Endodermal cell (in vitro differentiated cells): ENCODE data around the gene MRPL41. TPM values are rescaled to one million over a fixed set of nuclear protein-coding genes. Genes with fewer than 3 reads are reported as not detected.
"Not testable (repeated sequence)": the region's sequence is repeated elsewhere in the genome, so short reads cannot be mapped to it uniquely, and the experiment has no call there.

Experiments
- DNase-seq: peaks from one replicate; pipeline ENCODE4 v3.0.0-alpha.2; 2017
- H3K27ac ChIP-seq: 2 replicates; pipeline ENCODE4 v1.5.1; 2013; ENCODE audit warnings: mild to moderate bottlenecking, low read depth, low read length, moderate library complexity
- H3K27me3 ChIP-seq: 2 replicates; pipeline ENCODE4 v1.6.1; 2013; ENCODE audit warnings: mild to moderate bottlenecking, low read length, moderate library complexity; ENCODE audit not compliant: insufficient read depth, control insufficient read depth, poor library complexity, severe bottlenecking
- H3K36me3 ChIP-seq: 2 replicates; pipeline ENCODE4 v1.7.0; 2013; ENCODE audit warnings: mild to moderate bottlenecking, low read length, moderate library complexity; ENCODE audit not compliant: control insufficient read depth, insufficient read depth
- H3K4me1 ChIP-seq: one replicate; pipeline ENCODE4 v1.7.0; 2013; ENCODE audit warnings: low read length; ENCODE audit not compliant: control insufficient read depth, insufficient read depth
- H3K4me3 ChIP-seq: 2 replicates; pipeline ENCODE4 v1.5.1; 2013; ENCODE audit warnings: mild to moderate bottlenecking, low read length, moderate library complexity
- H3K9ac ChIP-seq: 2 replicates; pipeline ENCODE4 v1.6.1; 2013; ENCODE audit warnings: mild to moderate bottlenecking, low read length, moderate library complexity; ENCODE audit not compliant: poor library complexity, severe bottlenecking; ENCODE audit errors: extremely low read depth
- H3K9me3 ChIP-seq: 2 replicates; pipeline ENCODE4 v1.6.1; 2013; ENCODE audit warnings: mild to moderate bottlenecking, low read length, moderate library complexity; ENCODE audit not compliant: control insufficient read depth
- H3K27ac Mint-ChIP-seq: 2 replicates; pipeline ENCODE4 v1.8.0; 2020; ENCODE audit warnings: mixed read lengths
- H3K27me3 Mint-ChIP-seq: 2 replicates; pipeline ENCODE4 v1.8.0; 2021; ENCODE audit warnings: mild to moderate bottlenecking, mixed read lengths; ENCODE audit not compliant: insufficient read depth
- H3K36me3 Mint-ChIP-seq: 2 replicates; pipeline ENCODE4 v1.8.0; 2020; ENCODE audit warnings: low read depth, mixed read lengths
- H3K4me1 Mint-ChIP-seq: 2 replicates; pipeline ENCODE4 v1.8.0; 2020; ENCODE audit warnings: mixed read lengths
- H3K4me3 Mint-ChIP-seq: 2 replicates; pipeline ENCODE4 v1.8.0; 2020; ENCODE audit warnings: mild to moderate bottlenecking, moderate library complexity, mixed read lengths
- H3K9me3 Mint-ChIP-seq: 2 replicates; pipeline ENCODE4 v1.8.0; 2020; ENCODE audit warnings: mild to moderate bottlenecking, mixed read lengths
- WGBS, 2 experiments: methylation state at CpG; one replicate each; pipeline versions ENCODE4 v1.1.5 to v1.1.7; 2013; ENCODE audit warnings: missing lambda C conversion rate in 2 of 2, mixed read lengths in 1 of 2; ENCODE audit not compliant: insufficient coverage in 1 of 2, insufficient read length in 1 of 2; 5-methylcytosine and 5-hydroxymethylcytosine counted together
- total RNA-seq, 2 donors: library from RNA; stranded (reverse); fragmentation: NEBNext Ultra II Directional in 1 of 2; extraction: Animal tissue kit (Norgen Biotek cat#: 25700) in 1 of 2; gene quantifications; 2 replicates in 1 of 2; 3 replicates in 1 of 2; pipeline ENCODE4 v1.2.1, GENCODE V29; 2021
- TF ChIP-seq, protein P1 (sequence below): fragments of 200-600 bp; sonication (generic); conservative IDR thresholded peaks from 2 replicates; pipeline ENCODE4 v1.5.0; 2021; ENCODE audit warnings: antibody characterized with exemption, mild to moderate bottlenecking

The MRPL41 gene
- total RNA-seq, 2 donors from 2014 or later = 43.7 to 49.6 TPM

DNA sequence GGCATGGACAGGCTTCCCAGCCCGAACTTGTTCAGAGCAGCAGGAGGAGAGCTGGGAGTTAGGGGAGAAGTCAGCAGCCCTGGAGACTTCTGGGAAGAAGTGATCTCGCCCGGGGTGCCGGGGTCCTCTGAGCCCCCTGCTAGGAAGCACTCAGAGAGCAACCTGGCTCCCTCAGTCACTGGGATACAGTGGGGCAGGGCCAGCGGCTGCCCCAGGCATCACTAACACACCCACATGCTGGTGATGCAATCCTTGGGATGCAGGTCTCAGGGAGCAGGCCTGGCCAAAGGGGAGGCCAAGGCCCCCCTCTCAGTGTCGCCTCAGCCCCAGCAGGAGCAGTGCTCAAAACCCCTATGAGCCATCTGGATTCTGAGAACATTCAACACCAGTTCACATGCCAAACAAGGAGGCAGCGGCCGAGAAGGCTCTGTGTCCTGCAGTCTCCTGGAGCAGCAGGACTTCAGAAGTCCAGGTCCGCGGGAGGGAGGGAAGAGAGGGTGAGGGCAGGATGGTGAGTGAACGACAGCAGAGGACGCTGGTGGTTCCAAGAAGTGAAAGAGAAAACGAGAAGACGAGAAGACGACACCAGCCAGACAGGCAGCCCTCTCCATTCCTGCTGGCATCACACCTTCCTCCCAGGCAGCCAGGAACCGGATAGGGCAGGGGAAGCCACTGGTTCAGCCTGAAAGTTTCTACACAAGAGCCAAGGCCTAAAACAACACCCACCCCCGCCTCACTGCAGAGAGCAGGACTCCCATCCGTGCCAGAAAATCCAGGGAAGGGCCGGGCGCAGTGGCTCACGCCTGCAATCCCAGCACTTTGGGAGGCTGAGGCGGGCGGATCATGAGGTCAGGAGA lies 3.8 kb upstream of the MRPL41 start:
- DNase-seq = no peak
- H3K9me3 ChIP-seq = no peaks in the 10 kb centered on the region
- no peaks in the 10 kb centered on the region for H3K27me3 ChIP-seq
- no peak overlapping the region for H3K4me3 ChIP-seq
- H3K27me3 Mint-ChIP-seq = no peaks in the 10 kb centered on the region
- no peak overlapping the region for H3K27ac Mint-ChIP-seq
- peaks cover 22% of the 10 kb centered on the region for H3K9me3 Mint-ChIP-seq
- no peak overlapping the region for H3K4me3 Mint-ChIP-seq
- TF ChIP-seq, protein P1, sequence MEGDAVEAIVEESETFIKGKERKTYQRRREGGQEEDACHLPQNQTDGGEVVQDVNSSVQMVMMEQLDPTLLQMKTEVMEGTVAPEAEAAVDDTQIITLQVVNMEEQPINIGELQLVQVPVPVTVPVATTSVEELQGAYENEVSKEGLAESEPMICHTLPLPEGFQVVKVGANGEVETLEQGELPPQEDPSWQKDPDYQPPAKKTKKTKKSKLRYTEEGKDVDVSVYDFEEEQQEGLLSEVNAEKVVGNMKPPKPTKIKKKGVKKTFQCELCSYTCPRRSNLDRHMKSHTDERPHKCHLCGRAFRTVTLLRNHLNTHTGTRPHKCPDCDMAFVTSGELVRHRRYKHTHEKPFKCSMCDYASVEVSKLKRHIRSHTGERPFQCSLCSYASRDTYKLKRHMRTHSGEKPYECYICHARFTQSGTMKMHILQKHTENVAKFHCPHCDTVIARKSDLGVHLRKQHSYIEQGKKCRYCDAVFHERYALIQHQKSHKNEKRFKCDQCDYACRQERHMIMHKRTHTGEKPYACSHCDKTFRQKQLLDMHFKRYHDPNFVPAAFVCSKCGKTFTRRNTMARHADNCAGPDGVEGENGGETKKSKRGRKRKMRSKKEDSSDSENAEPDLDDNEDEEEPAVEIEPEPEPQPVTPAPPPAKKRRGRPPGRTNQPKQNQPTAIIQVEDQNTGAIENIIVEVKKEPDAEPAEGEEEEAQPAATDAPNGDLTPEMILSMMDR = no peak
- no peaks in the 10 kb centered on the region for H3K4me1 ChIP-seq
- no peak overlapping the region for H3K9ac ChIP-seq
- peaks cover 13% of the 10 kb centered on the region for H3K36me3 Mint-ChIP-seq
- no peak overlapping the region for H3K27ac ChIP-seq
- peaks cover 3% of the 10 kb centered on the region for H3K4me1 Mint-ChIP-seq
- H3K36me3 ChIP-seq = no peaks in the 10 kb centered on the region
- 86 to 88% methylated on average over 13 to 23 of the region's 23 CpGs for whole genome bisulfite sequencing, 2 experiments

- Histone ChIP-seq H3K36me3 (peaks cover 15% of the 10 kb centered on the region), H3K4me1 (no peaks in the 10 kb centered on the region), H3K9ac (peak within 1 kb of the TSS; percentile 30), H3K27me3 (no peaks in the 10 kb centered on the region), H3K4me3 (peak within 1 kb of the TSS; percentile 68), H3K9me3 (no peaks in the 10 kb centered on the region), H3K27ac (peak within 1 kb of the TSS; percentile 77)
- Mint-ChIP-seq H3K27me3 (no peaks in the 10 kb centered on the region), H3K27ac (no peak within 1 kb of the TSS), H3K9me3 (peaks cover 22% of the 10 kb centered on the region), H3K4me1 (peaks cover 3% of the 10 kb centered on the region), H3K4me3 (peak within 1 kb of the TSS; percentile 72), H3K36me3 (peaks cover 26% of the 10 kb centered on the region)
- 21 to 23% methylated on average over 6 to 13 of the region's 13 CpGs for WGBS, 2 experiments
- DNase-seq = peak; percentile 92
- TF ChIP-seq, protein P1 = no peak
Measured at GRCh38 chr9:137550231-137550621, 1.5 kb upstream of the MRPL41 start, which contains the start of gene PNPLA7. Gene PNPLA7 (minus strand): TSS chr9:137550402. CDS start chr9:137550197, 205 bp downstream.

DNA sequence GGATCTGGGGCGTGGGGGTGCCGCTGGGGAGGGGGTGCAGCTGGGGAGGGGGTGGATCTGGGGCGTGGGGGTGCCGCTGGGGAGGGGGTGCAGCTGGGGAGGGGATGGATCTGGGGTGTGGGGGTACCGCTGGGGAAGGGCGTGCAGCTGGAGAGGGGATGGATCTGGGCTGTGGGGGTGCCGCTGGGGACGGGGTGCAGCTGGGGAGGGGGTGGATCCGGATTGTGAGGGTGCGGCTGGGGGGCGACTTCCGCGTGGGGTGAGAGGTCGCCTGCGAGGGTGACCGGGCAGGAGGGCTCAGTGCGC lies 768 bp upstream of the MRPL41 start:
- peaks cover 31% of the 10 kb centered on the region for H3K36me3 Mint-ChIP-seq
- H3K4me1 Mint-ChIP-seq, H3K9me3 ChIP-seq, H3K27me3 ChIP-seq, DNase-seq, H3K27ac ChIP-seq, H3K27ac Mint-ChIP-seq, H3K27me3 Mint-ChIP-seq, H3K4me1 ChIP-seq: not testable (repeated sequence)
- H3K4me3 Mint-ChIP-seq = peak overlapping the region; percentile 72
- peak overlapping the region; percentile 68 for H3K4me3 ChIP-seq
- peaks cover 20% of the 10 kb centered on the region for H3K36me3 ChIP-seq
- 4% methylated on average over 15 of the region's 17 CpGs; no CpG with 5 or more reads in 1 of the 2 experiments for WGBS, 2 experiments
- peak overlapping the region; percentile 30 for H3K9ac ChIP-seq
- peaks cover 18% of the 10 kb centered on the region for H3K9me3 Mint-ChIP-seq
